CD4-positive, alpha-beta T cell treated with Interferon gamma for 1 hour (primary cell): Measurements from ENCODE around the gene RNF6.
"Not testable (repeated sequence)": the region's sequence is repeated elsewhere in the genome, so short reads cannot be mapped to it uniquely, and the experiment has no call there.

ENCODE experiments used
- DNase-seq: peaks from one replicate; pipeline ENCODE4 v3.0.0-alpha.2; 2020

RNF6 gene

DNA sequence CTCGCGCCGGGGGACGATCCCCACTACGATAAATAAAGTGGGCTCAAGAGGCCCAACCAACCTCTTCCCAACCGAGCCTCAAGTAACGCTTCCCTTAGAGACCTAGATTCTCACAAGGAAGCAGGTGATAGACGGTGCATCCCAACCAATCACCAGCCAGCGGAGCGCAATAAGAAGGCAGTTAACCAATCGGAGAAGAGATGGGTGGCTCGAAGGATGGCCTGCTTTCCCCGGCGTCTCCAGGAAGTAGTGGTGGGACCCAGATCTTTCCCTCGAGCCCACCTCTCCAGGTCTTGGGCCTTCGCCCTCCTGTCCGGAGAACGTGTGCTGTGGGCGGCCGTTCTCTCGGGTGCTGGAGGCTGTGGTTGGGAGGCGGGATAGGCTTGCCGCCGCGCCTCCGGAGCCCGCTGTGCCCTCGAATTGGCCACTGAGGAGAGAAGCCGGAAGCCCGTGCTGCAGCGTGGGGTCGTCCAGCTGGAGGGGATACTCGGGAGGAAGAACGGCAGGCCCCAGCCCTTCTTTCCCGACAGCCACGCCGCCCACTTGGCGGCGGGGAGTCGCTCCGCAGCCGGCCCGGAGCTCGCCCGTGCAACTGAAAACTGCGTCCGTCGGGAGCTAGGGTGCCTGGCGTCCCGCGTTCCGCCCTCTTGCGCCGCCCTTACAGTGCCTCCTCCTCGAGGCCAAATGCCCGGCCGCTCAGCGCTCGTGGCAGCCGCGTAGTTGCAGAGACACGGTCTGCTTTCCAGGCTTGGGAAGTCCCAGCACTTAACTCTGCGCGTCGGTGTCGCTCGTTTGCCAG, at the start of gene RNF6:
TSS of gene RNF6 (minus strand) at position 594 of the 799 bp plus-strand sequence. CDS start 2,665 bp downstream, outside the sequence.
- peak; percentile 91 for DNase-seq

GRCh38 chr13:26270707-26271106, 48.6 kb upstream of the RNF6 start:
- DNase-seq, result no peak

DNA sequence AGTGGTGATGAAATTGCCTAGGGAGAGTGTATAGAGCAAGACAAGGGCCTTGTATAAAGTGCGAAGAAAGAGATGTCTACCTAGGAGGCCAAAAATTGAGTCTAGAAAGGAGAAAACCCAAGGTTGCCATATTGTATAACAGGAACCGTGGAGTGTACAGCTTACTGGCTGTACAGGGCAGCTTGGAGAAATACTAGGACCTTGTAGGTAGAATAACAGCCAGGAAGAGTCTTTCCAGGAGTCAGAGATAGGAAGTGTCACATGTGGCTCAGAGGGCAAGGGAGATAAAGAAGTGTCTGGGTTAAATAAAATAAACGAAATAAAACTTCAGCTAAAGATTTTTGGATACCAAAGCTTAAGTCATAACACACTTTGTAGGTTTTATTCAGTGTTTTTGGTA, 44.2 kb upstream of the RNF6 start:
- DNase-seq, result no peak

DNA sequence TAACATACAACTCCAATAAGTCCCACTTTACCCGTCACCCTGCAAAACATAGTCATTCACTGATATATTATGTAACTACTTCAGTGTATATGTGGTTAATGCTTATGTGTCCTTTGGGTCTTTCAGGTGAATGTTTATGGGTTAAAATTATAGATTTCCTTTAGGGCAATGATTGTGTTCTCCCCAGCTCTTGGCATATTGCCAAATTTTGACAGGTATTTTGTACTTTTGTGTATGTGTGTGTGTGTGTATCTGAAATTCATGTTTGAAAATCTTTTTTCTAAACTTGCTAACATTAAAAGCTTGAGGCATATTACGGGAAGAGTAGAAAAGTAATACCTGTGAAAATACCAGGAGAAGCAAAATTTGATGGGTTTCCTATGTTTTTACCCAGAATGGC, 40.0 kb upstream of the RNF6 start:
- no peak for DNase-seq

- DNase-seq, result no peak
These were observed 37.5 kb upstream of the RNF6 start for GRCh38 chr13:26259634-26260033.

DNA sequence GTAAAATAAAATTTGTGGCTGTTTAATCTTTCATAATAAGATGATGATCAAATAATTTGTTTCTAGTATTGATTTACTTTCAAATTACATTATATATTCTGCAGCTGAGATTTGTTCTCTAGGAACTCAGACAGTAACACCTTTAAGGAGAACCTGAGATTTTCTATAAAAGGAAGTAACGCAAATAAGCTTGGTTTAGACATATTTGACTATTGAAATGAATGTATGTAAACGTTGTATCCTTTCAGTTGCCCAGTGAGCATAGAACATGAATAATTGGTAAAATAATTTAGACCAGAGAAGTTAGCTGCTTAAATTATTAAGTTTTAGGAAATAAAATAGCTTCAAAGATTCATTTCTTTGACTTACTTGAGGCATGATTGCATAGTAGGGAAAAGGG, 34.9 kb upstream of the RNF6 start:
- no peak for DNase-seq

DNA sequence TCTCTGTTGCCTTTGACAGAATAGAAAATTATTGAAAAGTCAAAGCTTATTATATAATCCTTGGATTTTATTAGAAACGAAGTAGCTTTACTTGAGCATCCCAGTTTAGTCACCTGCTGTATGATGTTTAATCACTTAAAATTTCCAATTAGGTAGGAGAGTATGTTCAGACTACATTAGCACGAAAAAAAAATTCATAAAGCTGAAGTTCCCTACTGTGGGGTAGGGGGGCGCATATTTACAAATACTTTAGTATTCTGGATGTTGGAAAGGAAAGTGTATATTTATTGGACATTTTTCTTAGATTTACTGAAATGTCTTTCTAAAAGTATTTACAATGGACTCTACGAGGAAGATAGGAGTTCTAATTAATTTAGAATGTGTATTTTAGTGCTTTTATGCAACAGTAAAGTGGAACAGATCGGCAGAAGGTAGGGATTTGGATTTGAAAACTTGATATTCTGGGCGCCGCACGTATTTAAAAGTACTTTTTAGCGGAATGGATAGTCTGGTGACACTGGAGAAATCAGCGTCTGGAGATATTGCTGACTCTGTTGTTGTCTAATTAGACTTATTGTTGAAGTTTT, 33.7 kb upstream of the RNF6 start:
- DNase-seq, result no peak

DNA sequence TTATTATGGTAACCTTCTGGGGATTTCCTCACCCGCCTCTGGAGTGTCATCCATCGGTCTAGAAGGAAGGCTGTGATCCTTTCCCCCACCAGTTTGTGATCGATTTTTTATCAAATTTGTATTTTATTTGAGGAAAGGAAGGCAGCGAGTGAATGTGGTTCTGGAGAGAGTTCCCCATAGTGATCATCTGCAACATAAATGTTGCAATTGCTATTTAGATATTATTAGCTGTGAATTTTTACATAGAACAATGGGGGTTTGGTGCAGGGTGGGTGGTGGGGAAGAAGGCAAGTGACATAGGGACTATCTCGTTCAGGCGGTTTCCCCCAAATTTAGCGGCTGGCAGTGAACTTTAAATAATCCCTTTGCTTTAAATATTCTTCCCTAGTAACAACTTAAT, 33.0 kb upstream of the RNF6 start:
- no peak for DNase-seq

GRCh38 chr13:26254583-26255111, 32.5 kb upstream of the RNF6 start:
- DNase-seq, result peak; percentile 50

DNA sequence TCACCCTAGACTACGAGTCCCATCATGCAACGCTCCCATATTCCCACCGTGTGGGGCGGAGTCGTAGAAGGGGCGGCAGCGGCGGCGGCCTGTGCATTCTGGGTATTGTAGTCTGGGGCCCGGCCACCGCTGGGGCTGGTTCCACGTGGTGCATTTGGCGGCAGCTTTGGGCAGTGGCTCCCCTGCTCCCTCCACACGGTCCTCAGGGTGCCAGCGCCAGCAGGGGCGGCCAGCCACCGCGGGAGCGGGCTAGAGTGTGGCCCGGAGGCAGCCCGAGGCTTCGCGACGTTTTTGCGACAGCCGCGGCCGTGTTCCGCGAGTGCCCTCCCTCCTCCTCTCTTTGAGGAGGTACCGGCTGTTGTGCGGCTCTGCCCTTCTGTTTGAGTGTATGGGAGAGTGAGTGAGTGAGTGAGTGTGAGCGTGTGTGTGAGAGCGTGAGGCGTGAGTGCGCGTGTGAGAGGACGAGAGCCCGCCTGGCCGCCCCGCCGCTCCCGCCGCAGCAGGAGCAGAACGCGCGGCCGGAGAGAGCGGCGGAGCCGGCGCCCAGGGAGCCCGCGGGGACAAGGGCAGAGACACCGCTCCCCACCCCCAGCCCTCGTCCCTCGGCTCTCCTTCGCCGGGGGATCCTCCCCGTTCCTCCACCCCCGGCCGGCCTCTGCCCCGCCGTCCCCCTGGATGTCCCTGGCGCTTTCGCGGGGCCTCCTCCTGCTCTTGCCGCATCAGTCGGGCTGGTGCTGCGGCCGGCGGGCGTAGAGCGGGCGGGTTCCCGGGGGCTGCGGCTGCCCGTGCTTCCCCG, 31.9 kb upstream of the RNF6 start, which contains the start of gene CDK8:
TSS of gene CDK8 (plus strand) at position 343 of the 796 bp plus-strand sequence. CDS start 513 bp downstream, outside the sequence.
- DNase-seq, result peak; percentile 86

- DNase-seq, result no peak
These were observed 31.2 kb upstream of the RNF6 start for GRCh38 chr13:26253262-26253786.

DNA sequence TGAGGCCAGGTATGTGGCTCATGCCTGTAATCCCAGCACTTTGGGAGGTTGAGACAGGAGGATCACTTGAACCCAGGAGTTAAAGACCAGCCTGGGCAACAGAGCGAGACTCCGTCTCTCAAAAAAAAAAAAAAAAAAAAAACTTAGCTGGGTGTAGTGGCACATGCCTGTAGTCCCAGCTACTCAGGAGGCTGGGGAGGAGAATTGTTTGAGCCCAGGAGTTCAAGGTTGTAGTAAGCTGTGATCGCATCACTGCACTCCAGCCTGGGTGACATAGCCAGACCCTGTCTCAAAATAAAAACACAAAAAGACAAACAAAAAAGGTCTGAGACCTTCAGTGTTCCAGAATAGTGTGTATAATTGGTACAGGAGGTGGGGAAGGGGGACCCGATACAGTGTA, 29.9 kb upstream of the RNF6 start:
- DNase-seq, result not testable (repeated sequence)

DNA sequence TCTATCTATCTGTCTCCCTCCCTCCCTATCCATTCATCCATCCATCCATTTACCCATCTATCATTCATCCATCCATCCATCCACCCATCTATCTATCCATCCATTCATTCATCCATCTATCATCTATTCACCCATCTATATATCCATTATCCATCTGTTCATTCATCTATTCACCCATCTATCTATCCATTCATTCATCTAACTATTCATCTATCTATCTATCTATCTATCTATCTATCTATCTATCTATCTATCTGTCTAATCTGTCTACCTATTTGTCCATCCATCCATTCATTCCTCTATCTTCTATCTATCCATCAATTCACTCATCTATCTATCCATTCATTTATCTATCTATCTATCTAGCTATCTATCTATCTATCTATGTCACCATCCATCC, 27.4 kb upstream of the RNF6 start:
- no peak for DNase-seq

- DNase-seq, result no peak
These were observed 25.5 kb upstream of the RNF6 start for GRCh38 chr13:26247608-26248007.

- no peak for DNase-seq
These were observed 24.9 kb upstream of the RNF6 start for GRCh38 chr13:26247011-26247410.

GRCh38 chr13:26246154-26246553, 24.0 kb upstream of the RNF6 start:
- DNase-seq, result no peak

GRCh38 chr13:26236296-26236695, 14.2 kb upstream of the RNF6 start:
- DNase-seq, result no peak

DNA sequence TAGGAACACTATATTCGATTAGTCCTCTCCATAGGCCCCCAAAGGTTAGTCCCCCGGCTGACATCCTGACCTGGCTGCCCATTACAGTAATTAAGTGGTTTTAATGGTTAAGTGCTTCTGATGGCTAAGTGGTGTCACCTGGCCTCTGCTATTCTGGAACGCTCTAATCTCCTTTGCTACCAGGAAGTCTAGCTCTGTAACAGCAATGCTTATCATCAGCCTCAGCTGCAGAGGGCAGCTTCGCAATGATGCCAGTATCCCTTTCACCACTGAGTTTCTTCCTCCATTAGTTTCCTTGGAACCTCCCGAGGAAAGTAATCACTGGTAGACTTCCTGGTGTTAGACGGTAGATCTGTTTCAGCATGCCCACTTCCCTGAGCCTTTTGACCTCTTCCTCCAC, 8.6 kb upstream of the RNF6 start:
- DNase-seq, result no peak

DNA sequence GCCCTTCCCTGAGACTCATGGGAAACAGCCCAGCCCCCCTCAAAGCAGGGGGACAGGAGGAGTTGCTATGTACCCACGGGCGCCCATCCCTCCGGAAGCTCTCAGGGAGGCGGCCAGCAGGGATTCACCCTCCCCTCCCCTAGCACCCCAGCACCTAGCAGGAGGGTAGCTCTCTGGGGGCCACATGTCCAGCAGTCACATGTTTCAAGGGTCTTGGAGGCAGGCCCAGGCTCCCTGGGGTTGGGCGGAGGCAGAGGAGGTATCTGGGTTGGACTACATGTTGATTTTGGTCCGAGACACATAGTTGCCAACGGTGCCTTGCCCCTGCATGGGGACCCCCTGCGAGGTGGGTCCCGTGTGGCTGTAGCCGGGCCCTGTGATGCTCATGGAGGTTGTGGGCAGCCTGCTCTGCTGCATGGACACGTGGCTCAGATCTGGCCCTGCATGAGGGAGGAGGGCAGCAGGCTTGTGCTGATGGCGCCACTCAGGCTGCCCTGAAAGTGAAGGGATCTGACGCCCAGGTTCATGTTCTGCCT, 7.0 kb upstream of the RNF6 start:
- no peak for DNase-seq

GRCh38 chr13:26228096-26228495, 6.0 kb upstream of the RNF6 start:
- DNase-seq, result no peak

DNA sequence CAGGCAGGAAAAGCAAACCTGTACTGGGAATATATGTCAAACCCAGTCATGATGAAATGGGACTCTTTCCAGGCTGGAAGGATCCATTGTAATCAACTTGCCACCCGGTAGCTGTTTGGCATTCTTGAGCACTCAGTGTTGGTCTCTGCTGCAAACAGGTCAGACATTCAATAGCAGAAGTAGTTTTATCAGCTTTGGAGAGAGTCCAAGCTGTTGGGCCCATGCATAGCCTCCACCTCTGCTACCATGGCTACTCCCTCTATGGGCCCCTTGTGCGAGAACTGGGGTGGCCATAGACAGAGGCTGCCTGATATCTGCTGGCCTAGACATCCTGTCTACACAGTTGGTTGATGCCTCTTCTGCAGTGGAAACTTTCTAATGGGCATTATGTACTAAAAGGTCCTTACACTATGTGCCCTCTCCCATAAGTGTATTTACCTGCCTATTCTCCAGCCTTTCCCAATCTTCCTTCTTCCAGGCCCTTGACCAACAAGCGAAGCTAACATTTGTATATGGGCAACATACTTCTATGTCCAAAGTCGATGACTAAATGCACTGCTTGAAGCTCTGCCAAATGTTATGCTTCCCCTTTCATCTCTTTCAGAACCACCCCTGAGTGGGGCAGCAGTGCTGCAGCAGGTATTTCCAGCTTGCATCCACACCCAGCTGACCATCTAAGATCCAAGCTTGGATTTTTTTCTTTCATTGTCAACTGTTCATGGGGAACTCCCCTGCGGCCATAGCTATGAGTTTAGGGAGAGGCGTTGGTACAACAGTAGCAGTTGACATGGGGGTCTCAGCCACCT, 5.3 kb upstream of the RNF6 start:
- no peak for DNase-seq
